Astrocyte (in vitro differentiated cells and primary cell): ENCODE measurements around the gene OLA1. TPM values are rescaled to one million over a fixed set of nuclear protein-coding genes. Genes with fewer than 3 reads are reported as not detected.

Experiments used
- DNase-seq: peaks from one replicate; pipeline ENCODE4 v3.0.0-alpha.2; 2010; ENCODE audit warnings: low read depth
- FAIRE-seq: peaks from 2 replicates; lab custom pipeline; 2011; peaks lifted over from hg19 to GRCh38; lab: Jason Lieb, UNC
- H2AFZ ChIP-seq: 2 replicates; pipeline ENCODE4 v1.6.0; 2012; ENCODE audit warnings: low read depth, low read length, inconsistent platforms
- H3K27ac ChIP-seq: 2 replicates; pipeline ENCODE4 v1.5.1; 2011; ENCODE audit warnings: low read depth, low read length, inconsistent platforms
- H3K27me3 ChIP-seq: 2 replicates; pipeline ENCODE4 v1.6.0; 2011; ENCODE audit warnings: low read length, inconsistent platforms; ENCODE audit not compliant: insufficient read depth
- H3K36me3 ChIP-seq: 2 replicates; pipeline ENCODE4 v1.5.1; 2011; ENCODE audit warnings: low read length, inconsistent platforms; ENCODE audit not compliant: insufficient read depth
- H3K4me1 ChIP-seq: 2 replicates; pipeline ENCODE4 v1.5.1; 2011; ENCODE audit warnings: low read length, inconsistent platforms; ENCODE audit not compliant: insufficient read depth
- H3K4me2 ChIP-seq: 2 replicates; pipeline ENCODE4 v1.6.0; 2012; ENCODE audit warnings: low read length, inconsistent platforms
- H3K4me3 ChIP-seq: 2 replicates; pipeline ENCODE4 v1.5.1; 2011; ENCODE audit warnings: low read depth, mild to moderate bottlenecking, low read length, inconsistent platforms; ENCODE audit not compliant: insufficient read depth
- H3K79me2 ChIP-seq: 2 replicates; pipeline ENCODE4 v1.6.0; 2012; ENCODE audit warnings: mild to moderate bottlenecking, low read length, inconsistent platforms; ENCODE audit not compliant: insufficient read depth
- H3K9ac ChIP-seq: 2 replicates; pipeline ENCODE4 v1.6.0; 2012; ENCODE audit warnings: mild to moderate bottlenecking, low read length, inconsistent platforms
- H3K9me3 ChIP-seq: 2 replicates; pipeline ENCODE4 v1.5.1; 2012; ENCODE audit warnings: low read depth, mild to moderate bottlenecking, low read length, inconsistent platforms; ENCODE audit not compliant: insufficient read depth
- H4K20me1 ChIP-seq: 2 replicates; pipeline ENCODE4 v1.6.0; 2012; ENCODE audit warnings: low read length, inconsistent platforms; ENCODE audit not compliant: insufficient read depth
- H3K27ac Mint-ChIP-seq: one replicate; pipeline ENCODE4 v1.8.0; 2021; ENCODE audit warnings: mild to moderate bottlenecking, mixed read lengths; ENCODE audit not compliant: unreplicated experiment
- H3K27me3 Mint-ChIP-seq: one replicate; pipeline ENCODE4 v1.8.0; 2021; ENCODE audit warnings: low read depth, mixed read lengths; ENCODE audit not compliant: unreplicated experiment
- H3K36me3 Mint-ChIP-seq: one replicate; pipeline ENCODE4 v1.8.0; 2021; ENCODE audit warnings: low read depth, mixed read lengths; ENCODE audit not compliant: unreplicated experiment
- H3K4me1 Mint-ChIP-seq: one replicate; pipeline ENCODE4 v1.8.0; 2021; ENCODE audit warnings: low read depth, mixed read lengths; ENCODE audit not compliant: unreplicated experiment
- H3K4me3 Mint-ChIP-seq: one replicate; pipeline ENCODE4 v1.8.0; 2021; ENCODE audit warnings: mild to moderate bottlenecking, moderate library complexity, mixed read lengths; ENCODE audit not compliant: unreplicated experiment
- H3K9me3 Mint-ChIP-seq: one replicate; pipeline ENCODE4 v1.8.0; 2021; ENCODE audit warnings: mild to moderate bottlenecking, mixed read lengths; ENCODE audit not compliant: unreplicated experiment
- CTCF ChIP-seq: IDR thresholded peaks from 2 replicates; pipeline ENCODE4 v1.5.1; 2011; ENCODE audit warnings: low read depth, mild to moderate bottlenecking, inconsistent platforms, low read length, moderate library complexity; ENCODE audit not compliant: insufficient read depth
- EZH2 ChIP-seq: IDR thresholded peaks from 2 replicates; pipeline ENCODE4 v1.6.1; 2012; ENCODE audit warnings: mild to moderate bottlenecking, low read length, inconsistent platforms; ENCODE audit not compliant: insufficient read depth
- total RNA-seq: library from RNA; stranded (reverse); gene quantifications from 2 replicates; pipeline ENCODE4 v1.2.1, GENCODE V29; 2021

Gene OLA1
- total RNA-seq, 1 donor from 2014 or later = 104 TPM

- Histone ChIP-seq H3K9ac (no peak overlapping the region), H3K4me2 (no peak overlapping the region), H3K4me3 (no peak overlapping the region), H4K20me1 (no peaks in the 10 kb centered on the region), H3K27me3 (no peaks in the 10 kb centered on the region), H3K9me3 (peaks cover 2% of the 10 kb centered on the region), H3K36me3 (no peaks in the 10 kb centered on the region), H3K4me1 (no peaks in the 10 kb centered on the region), H2AFZ (no peak overlapping the region), H3K79me2 (no peaks in the 10 kb centered on the region), H3K27ac (no peak overlapping the region)
- FAIRE-seq (no peak), DNase-seq (no peak)
- Mint-ChIP-seq H3K4me1 (no peaks in the 10 kb centered on the region), H3K27me3 (no peaks in the 10 kb centered on the region), H3K4me3 (no peak overlapping the region), H3K36me3 (no peaks in the 10 kb centered on the region), H3K9me3 (no peaks in the 10 kb centered on the region), H3K27ac (no peak overlapping the region)
- no peak for TF ChIP-seq EZH2
- TF ChIP-seq CTCF = no peak
Observed at GRCh38 chr2:174254267-174254666, 5.9 kb upstream of the OLA1 start.

GRCh38 chr2:174248998-174249592 lies 763 bp upstream of the OLA1 start:
- H3K9me3 Mint-ChIP-seq = no peaks in the 10 kb centered on the region
- Histone ChIP-seq H3K27ac (peak overlapping the region; percentile 61), H3K79me2 (peaks cover 42% of the 10 kb centered on the region)

More at GRCh38 chr2:174248998-174249592, 763 bp upstream of the OLA1 start:
- H3K27me3 Mint-ChIP-seq = no peaks in the 10 kb centered on the region
- H3K27me3 ChIP-seq = no peaks in the 10 kb centered on the region
- no peak for TF ChIP-seq CTCF
- TF ChIP-seq EZH2 = no peak
- H3K4me3 ChIP-seq = peak overlapping the region; percentile 87
- peaks cover under 1% of the 10 kb centered on the region for H3K36me3 ChIP-seq
- no peak for FAIRE-seq
- H4K20me1 ChIP-seq = peaks cover 21% of the 10 kb centered on the region
- H3K9me3 ChIP-seq = no peaks in the 10 kb centered on the region
- peak overlapping the region; percentile 98 for H2AFZ ChIP-seq
- no peak for DNase-seq
- peaks cover 10% of the 10 kb centered on the region for H3K4me1 Mint-ChIP-seq
- H3K36me3 Mint-ChIP-seq = peaks cover 2% of the 10 kb centered on the region
- peaks cover 11% of the 10 kb centered on the region for H3K4me1 ChIP-seq
- peak overlapping the region; percentile 53 for H3K27ac Mint-ChIP-seq
- H3K4me2 ChIP-seq = peak overlapping the region; percentile 96
- H3K9ac ChIP-seq = peak overlapping the region; percentile 91
- H3K4me3 Mint-ChIP-seq = peak overlapping the region; percentile 86
